HepG2 (cell line): Measurements from ENCODE around the gene CNTNAP3B. TPM values are rescaled to one million over a fixed set of nuclear protein-coding genes. Genes with fewer than 3 reads are reported as not detected.

Source experiments
- polyA plus RNA-seq, 8 experiments: library from polyadenylated mRNA; depleted of rRNA in 3 of 8; stranded (reverse) in 7 of 8; unstranded in 1 of 8; fragments of >200 nt; fragmentation: Illumina TruSeq in 4 of 8; extraction: Trizol in 4 of 8; gene quantifications; 2 replicates each; pipeline versions ENCODE4 v1.2.1 to v1.2.3, GENCODE V29; 2011 to 2016; ENCODE audit warnings: low read depth in 4 of 8, missing spikeins in 1 of 8, mixed read lengths in 1 of 8; ENCODE audit not compliant: insufficient read depth in 1 of 8
- small RNA-seq, 3 experiments: library from RNA; depleted of rRNA; stranded (forward); fragments of <200 nt; gene quantifications; one replicate each; pipeline ENCODE3, GENCODE V24; 2012; ENCODE audit warnings: low read depth in 2 of 3, low replicate concordance in 1 of 3; ENCODE audit not compliant: insufficient read length in 3 of 3, insufficient read depth in 2 of 3
- total RNA-seq, 5 experiments: library from RNA; depleted of rRNA; stranded (reverse); fragments of >200 nt; fragmentation: Illumina TruSeq; extraction: Trizol; gene quantifications; 2 replicates each; pipeline ENCODE4 v1.2.3, GENCODE V29; 2016; ENCODE audit warnings: low read depth in 1 of 5

CNTNAP3B gene
- total and polyA plus RNA-seq, 2 of the 13 experiments (the other 11 are each of a cell fraction or from before 2014, with no cell fraction given), result 3.8 to 11.9 TPM

Small RNA genes lying within 50 kb of the gene (small RNA-seq; reads per million reads assigned to genes)
- 0 reads per million in 3 experiments for gene RN7SL343P

Other genes starting within 250 kb of the CNTNAP3B start
- gene SPATA31A6, start 54.2 kb upstream of the CNTNAP3B start, total RNA-seq (2016; rRNA removed; fragmentation: Illumina TruSeq; extraction: Trizol), result not detected in 2 replicates
- gene SPATA31A6, start 54.2 kb upstream of the CNTNAP3B start, polyA plus RNA-seq (2011; rRNA removed), result 0.01 TPM in 1 of 2 replicates, not detected in the other